Ishikawa (cell line): ENCODE results near the gene MEGF6.

ENCODE experiments used
- CEBPB ChIP-seq: IDR thresholded peaks from 2 replicates; pipeline ENCODE4 v1.6.1; 2012
- CREB1 ChIP-seq: IDR thresholded peaks from 2 replicates; pipeline ENCODE4 v1.6.1; 2012; ENCODE audit warnings: low read depth
- EGR1 ChIP-seq: IDR thresholded peaks from 2 replicates; pipeline ENCODE4 v1.6.1; 2012
- EP300 ChIP-seq: IDR thresholded peaks from 2 replicates; pipeline ENCODE4 v1.6.1; 2012; ENCODE audit warnings: borderline replicate concordance
- FOXM1 ChIP-seq: IDR thresholded peaks from 2 replicates; pipeline ENCODE4 v1.6.1; 2012; ENCODE audit warnings: low read depth, borderline replicate concordance
- MAX ChIP-seq: IDR thresholded peaks from 2 replicates; pipeline ENCODE4 v1.6.1; 2012
- NFIC ChIP-seq: IDR thresholded peaks from 2 replicates; pipeline ENCODE4 v1.6.1; 2012
- RAD21 ChIP-seq: IDR thresholded peaks from 2 replicates; pipeline ENCODE4 v1.6.1; 2012; ENCODE audit warnings: low read depth
- REST ChIP-seq: IDR thresholded peaks from 2 replicates; pipeline ENCODE4 v1.6.1; 2012; ENCODE audit warnings: low read depth, mild to moderate bottlenecking
- TAF1 ChIP-seq: IDR thresholded peaks from 2 replicates; pipeline ENCODE4 v1.6.1; 2012; ENCODE audit warnings: low read depth, mild to moderate bottlenecking
- TCF12 ChIP-seq: IDR thresholded peaks from 2 replicates; pipeline ENCODE4 v1.6.1; 2012; ENCODE audit warnings: low read depth
- TEAD4 ChIP-seq: IDR thresholded peaks from 2 replicates; pipeline ENCODE4 v1.6.1; 2012
- USF1 ChIP-seq: IDR thresholded peaks from 2 replicates; pipeline ENCODE4 v1.6.1; 2012
- YY1 ChIP-seq: IDR thresholded peaks from 2 replicates; pipeline ENCODE4 v1.6.1; 2012; ENCODE audit warnings: low read depth
- ZBTB7A ChIP-seq: IDR thresholded peaks from 2 replicates; pipeline ENCODE4 v1.6.1; 2012; ENCODE audit warnings: low read depth

Gene MEGF6

GRCh38 chr1:3537359-3537758 is 73.9 kb downstream of the MEGF6 start:
- no peak for TF ChIP-seq ZBTB7A
- TF ChIP-seq TCF12, result no peak
- no peak for TF ChIP-seq TAF1
- TF ChIP-seq REST, result no peak
- TF ChIP-seq RAD21, result no peak
- TF ChIP-seq MAX, result no peak
- TF ChIP-seq YY1, result no peak
- no peak for TF ChIP-seq TEAD4
- no peak for TF ChIP-seq EGR1
- no peak for TF ChIP-seq NFIC
- no peak for TF ChIP-seq CREB1
- TF ChIP-seq FOXM1, result no peak
- no peak for TF ChIP-seq EP300
- no peak for TF ChIP-seq CEBPB
- no peak for TF ChIP-seq USF1

- no peak for TF ChIP-seq CREB1
- no peak for TF ChIP-seq TCF12
- no peak for TF ChIP-seq ZBTB7A
- no peak for TF ChIP-seq FOXM1
- TF ChIP-seq CEBPB, result no peak
- no peak for TF ChIP-seq TEAD4
- no peak for TF ChIP-seq REST
- no peak for TF ChIP-seq MAX
These were observed 74.7 kb downstream of the MEGF6 start for GRCh38 chr1:3536420-3537195.

GRCh38 chr1:3535732-3536131 is 75.6 kb downstream of the MEGF6 start:
- TF ChIP-seq TAF1 (no peak), RAD21 (no peak), EGR1 (no peak), REST (no peak), FOXM1 (no peak), YY1 (no peak), TCF12 (no peak), TEAD4 (no peak), CEBPB (no peak), MAX (no peak), NFIC (no peak)

GRCh38 chr1:3534803-3535637 is 76.3 kb downstream of the MEGF6 start:
- no peak for TF ChIP-seq MAX
- no peak for TF ChIP-seq FOXM1
- TF ChIP-seq TCF12, result no peak
- no peak for TF ChIP-seq CREB1
- no peak for TF ChIP-seq NFIC
- no peak for TF ChIP-seq ZBTB7A
- TF ChIP-seq REST, result no peak
- no peak for TF ChIP-seq YY1
- TF ChIP-seq TEAD4, result no peak
- no peak for TF ChIP-seq CEBPB
- no peak for TF ChIP-seq TAF1
- no peak for TF ChIP-seq RAD21
- TF ChIP-seq USF1, result no peak
- TF ChIP-seq EP300, result no peak
